H9 (cell line): ENCODE data around the gene TMED10. TPM values are rescaled to one million over a fixed set of nuclear protein-coding genes. Genes with fewer than 3 reads are reported as not detected.

Experiments used
- DNase-seq: peaks from one replicate; pipeline ENCODE4 v3.0.0-alpha.2; 2017
- H2AFZ ChIP-seq: one replicate; pipeline ENCODE4 v1.6.1; 2013; ENCODE audit warnings: mild to moderate bottlenecking, low read length, control low read depth, moderate library complexity
- H2AK5ac ChIP-seq: 2 replicates; pipeline ENCODE4 v1.6.1; 2013; ENCODE audit warnings: low read length, control low read depth, mixed read lengths; ENCODE audit not compliant: insufficient read length
- H2BK120ac ChIP-seq: one replicate; pipeline ENCODE4 v1.6.1; 2013; ENCODE audit warnings: low read depth, mild to moderate bottlenecking, low read length, control low read depth, inconsistent platforms; ENCODE audit not compliant: poor library complexity, severe bottlenecking
- H2BK12ac ChIP-seq: 2 replicates; pipeline ENCODE4 v1.6.1; 2013; ENCODE audit warnings: low read length, control low read depth, mixed read lengths, low read depth; ENCODE audit not compliant: insufficient read length
- H2BK15ac ChIP-seq: 2 replicates; pipeline ENCODE4 v1.6.1; 2013; ENCODE audit warnings: low read depth, low read length, control low read depth
- H2BK20ac ChIP-seq: one replicate; pipeline ENCODE4 v1.6.1; 2013; ENCODE audit warnings: low read depth, mild to moderate bottlenecking, low read length, control low read depth, inconsistent platforms; ENCODE audit not compliant: poor library complexity, severe bottlenecking
- H2BK5ac ChIP-seq: 2 replicates; pipeline ENCODE4 v1.6.1; 2013; ENCODE audit warnings: low read length, control low read depth, mixed read lengths; ENCODE audit not compliant: insufficient read length
- H3K14ac ChIP-seq: 2 replicates; pipeline ENCODE4 v1.6.1; 2013; ENCODE audit warnings: low read length, control low read depth; ENCODE audit not compliant: insufficient read depth
- H3K18ac ChIP-seq: 2 replicates; pipeline ENCODE4 v1.6.1; 2013; ENCODE audit warnings: low read depth, mild to moderate bottlenecking, mixed read lengths, low read length, control low read depth; ENCODE audit not compliant: insufficient read length
- H3K23ac ChIP-seq: 2 replicates; pipeline ENCODE4 v1.6.1; 2013; ENCODE audit warnings: low read length, control low read depth, mixed read lengths, low read depth; ENCODE audit not compliant: insufficient read length
- H3K23me2 ChIP-seq: 2 replicates; pipeline ENCODE4 v1.6.1; 2013; ENCODE audit warnings: low read depth, mild to moderate bottlenecking, mixed read lengths, low read length, control low read depth; ENCODE audit not compliant: insufficient read length, poor library complexity, severe bottlenecking
- H3K27ac ChIP-seq: 2 replicates; pipeline ENCODE4 v1.5.1; 2013; ENCODE audit warnings: low read length, control low read depth, mixed read lengths, low read depth; ENCODE audit not compliant: insufficient read length
- H3K27me3 ChIP-seq: 2 replicates; pipeline ENCODE4 v1.6.1; 2013; ENCODE audit warnings: low read length, control low read depth, inconsistent platforms; ENCODE audit not compliant: insufficient read depth
- H3K4ac ChIP-seq: 2 replicates; pipeline ENCODE4 v1.6.1; 2013; ENCODE audit warnings: low read depth, mild to moderate bottlenecking, control low read depth, inconsistent platforms, low read length, moderate library complexity
- H3K4me1 ChIP-seq: 2 replicates; pipeline ENCODE4 v1.6.1; 2013; ENCODE audit warnings: low read length, control low read depth, inconsistent platforms; ENCODE audit not compliant: insufficient read depth
- H3K4me2 ChIP-seq: 2 replicates; pipeline ENCODE4 v1.6.1; 2013; ENCODE audit warnings: low read length, control low read depth, mixed read lengths; ENCODE audit not compliant: insufficient read length, insufficient read depth
- H3K56ac ChIP-seq: 2 replicates; pipeline ENCODE4 v1.6.1; 2013; ENCODE audit warnings: low read depth, mild to moderate bottlenecking, mixed read lengths, low read length, control low read depth; ENCODE audit not compliant: insufficient read length
- H3K79me1 ChIP-seq: 2 replicates; pipeline ENCODE4 v1.6.1; 2013; ENCODE audit warnings: low read depth, mild to moderate bottlenecking, moderate library complexity, low read length, control low read depth, inconsistent platforms; ENCODE audit not compliant: insufficient read depth, poor library complexity, severe bottlenecking
- H3K79me2 ChIP-seq: 2 replicates; pipeline ENCODE4 v1.6.1; 2013; ENCODE audit warnings: low read length, control low read depth, inconsistent platforms; ENCODE audit not compliant: insufficient read depth
- H3K9ac ChIP-seq: 2 replicates; pipeline ENCODE4 v1.6.1; 2013; ENCODE audit warnings: low read length, control low read depth, mixed read lengths; ENCODE audit not compliant: insufficient read length; ENCODE audit errors: extremely low read depth
- H3K9me3 ChIP-seq: one replicate; pipeline ENCODE4 v1.6.1; 2013; ENCODE audit warnings: low read depth, low read length, inconsistent platforms; ENCODE audit not compliant: control insufficient read depth
- H3T11ph ChIP-seq: one replicate; pipeline ENCODE4 v1.6.1; 2013; ENCODE audit warnings: mild to moderate bottlenecking, low read length, control low read depth, inconsistent platforms
- H4K20me1 ChIP-seq: one replicate; pipeline ENCODE4 v1.6.1; 2013; ENCODE audit not compliant: control insufficient read depth, insufficient read length, insufficient read depth
- H4K5ac ChIP-seq: 2 replicates; pipeline ENCODE4 v1.6.1; 2013; ENCODE audit warnings: low read depth, mild to moderate bottlenecking, mixed read lengths, low read length, control low read depth; ENCODE audit not compliant: insufficient read length
- H4K8ac ChIP-seq: replicated peaks from 2 replicates; pipeline ENCODE4 v1.6.1; 2013; ENCODE audit warnings: low read length, control low read depth, mixed read lengths, low read depth; ENCODE audit not compliant: insufficient read length
- H4K91ac ChIP-seq: 2 replicates; pipeline ENCODE4 v1.6.1; 2013; ENCODE audit warnings: low read depth, mild to moderate bottlenecking, moderate library complexity, mixed read lengths, low read length, control low read depth; ENCODE audit not compliant: insufficient read length
- H3K27ac Mint-ChIP-seq, 3 experiments: 2 replicates in 2 of 3; 3 replicates in 1 of 3; pipeline ENCODE4 v1.8.0; 2020 to 2021; ENCODE audit warnings: mixed read lengths in 3 of 3, mild to moderate bottlenecking in 1 of 3, moderate library complexity in 1 of 3
- H3K27me3 Mint-ChIP-seq: 2 replicates; pipeline ENCODE4 v1.8.0; 2021; ENCODE audit warnings: low read depth, mild to moderate bottlenecking, moderate library complexity, mixed read lengths
- H3K36me3 Mint-ChIP-seq, 3 experiments: 2 replicates in 2 of 3; 3 replicates in 1 of 3; pipeline ENCODE4 v1.8.0; 2020 to 2021; ENCODE audit warnings: low read depth in 3 of 3, mixed read lengths in 3 of 3; ENCODE audit not compliant: insufficient read depth in 1 of 3
- H3K4me1 Mint-ChIP-seq, 2 experiments: 2 replicates each; pipeline ENCODE4 v1.8.0; 2020; ENCODE audit warnings: mixed read lengths in 2 of 2
- H3K4me3 Mint-ChIP-seq, 2 experiments: 2 replicates in 1 of 2; 3 replicates in 1 of 2; pipeline ENCODE4 v1.8.0; 2020 to 2021; ENCODE audit warnings: mild to moderate bottlenecking in 2 of 2, mixed read lengths in 2 of 2, moderate library complexity in 1 of 2
- H3K9me3 Mint-ChIP-seq, 2 experiments: 2 replicates in 1 of 2; 3 replicates in 1 of 2; pipeline ENCODE4 v1.8.0; 2020; ENCODE audit warnings: mild to moderate bottlenecking in 2 of 2, mixed read lengths in 2 of 2, moderate library complexity in 1 of 2
- CTCF ChIP-seq: fragments of 200-600 bp; sonication (generic); conservative IDR thresholded peaks from 3 replicates; pipeline ENCODE4 v1.8.0; 2021; ENCODE audit warnings: antibody characterized with exemption, mild to moderate bottlenecking
- WGBS: extraction: QIAGEN DNeasy Blood & Tissue Kit; methylation state at CpG from one replicate; pipeline ENCODE4 v1.1.7; 2013; ENCODE audit warnings: missing lambda C conversion rate, low lambda C conversion rate, mixed read lengths; ENCODE audit not compliant: insufficient read length; ENCODE audit errors: extremely low coverage; 5-methylcytosine and 5-hydroxymethylcytosine counted together
- total RNA-seq: library from RNA; stranded (reverse); gene quantifications from 2 replicates; pipeline ENCODE4 v1.2.1, GENCODE V29; 2021

TMED10 gene
- total RNA-seq, 1 experiment from 2014 or later, result 176 TPM

- TF ChIP-seq CTCF, result no peak
- H2BK15ac ChIP-seq, result no peak overlapping the region
- no peak overlapping the region for H3T11ph ChIP-seq
- no peak overlapping the region for H3K23ac ChIP-seq
- H2AFZ ChIP-seq, result no peak overlapping the region
- no peak overlapping the region for H4K8ac ChIP-seq
- H3K4me1 ChIP-seq, result no peaks in the 10 kb centered on the region
- no peaks in the 10 kb centered on the region for H3K27me3 Mint-ChIP-seq
- no peak overlapping the region for H4K5ac ChIP-seq
- no peak overlapping the region for H2BK12ac ChIP-seq
- H2AK5ac ChIP-seq, result no peak overlapping the region
- peaks cover 11 to 66% (median 60%) of the 10 kb centered on the region in 3 experiments; a peak in 6 of 7 replicates for H3K36me3 Mint-ChIP-seq
- no peak overlapping the region for H2BK5ac ChIP-seq
- H3K27me3 ChIP-seq, result no peaks in the 10 kb centered on the region
- H3K9me3 Mint-ChIP-seq, result no peaks in the 10 kb centered on the region
- H3K4me2 ChIP-seq, result no peak overlapping the region
- no peak overlapping the region for H3K14ac ChIP-seq
- H4K20me1 ChIP-seq, result no peaks in the 10 kb centered on the region
- no peaks in the 10 kb centered on the region for H3K9me3 ChIP-seq
- H2BK20ac ChIP-seq, result no peak overlapping the region
- DNase-seq, result no peak
- H3K79me1 ChIP-seq, result no peaks in the 10 kb centered on the region
- no peak overlapping the region for H3K4me3 Mint-ChIP-seq
- H3K27ac ChIP-seq, result no peak overlapping the region
- H4K91ac ChIP-seq, result no peak overlapping the region
- no peaks in the 10 kb centered on the region for H3K79me2 ChIP-seq
- H2BK120ac ChIP-seq, result no peak overlapping the region
- H3K4me1 Mint-ChIP-seq, result peaks cover 7 to 8% of the 10 kb centered on the region in 2 experiments
- no peak overlapping the region for H3K4ac ChIP-seq
- H3K9ac ChIP-seq, result no peak overlapping the region
- H3K56ac ChIP-seq, result no peak overlapping the region
- H3K18ac ChIP-seq, result no peak overlapping the region
- WGBS, result no CpG with 5 or more reads among the region's 2 CpGs
- no peak overlapping the region for H3K27ac Mint-ChIP-seq
- H3K23me2 ChIP-seq, result no peaks in the 10 kb centered on the region
Observed at GRCh38 chr14:75088153-75088552, 88.3 kb downstream of the TMED10 start.
